Measurements from ENCODE around the gene DEFB132. TPM values are rescaled to one million over a fixed set of nuclear protein-coding genes. Genes with fewer than 3 reads are reported as not detected.

DEFB132 gene
- total RNA-seq, 3 donors from 2014 or later: not detected

- DNase-seq (no peak), ATAC-seq (no peak)
- TF ChIP-seq CTCF (IDR thresholded peaks at IDR 0.05): no peak
- H3K36me3 ChIP-seq (ENCODE audit: low read depth): no peaks in the 10 kb centered on the region
- no peaks in the 10 kb centered on the region for H3K9me3 ChIP-seq
- intact Hi-C loops (cut with DNase I, micrococcal nuclease): no loop called here
- no peak overlapping the region for H3K4me3 ChIP-seq
- H3K4me1 ChIP-seq (ENCODE audit: low read depth): no peaks in the 10 kb centered on the region
Observed at GRCh38 chr20:310645-311044, 53.1 kb downstream of the DEFB132 start.

Other genes starting within 250 kb of the DEFB132 start
- gene DEFB125, start 170.1 kb upstream of the DEFB132 start, total RNA-seq: not detected
- not detected for gene DEFB126, start 115.1 kb upstream of the DEFB132 start, total RNA-seq
- gene DEFB127, start 100.3 kb upstream of the DEFB132 start, total RNA-seq: not detected
- not detected for gene DEFB128, start 68.0 kb upstream of the DEFB132 start, total RNA-seq
- not detected for gene DEFB129, start 30.5 kb upstream of the DEFB132 start, total RNA-seq
- gene C20orf96, start 33.0 kb downstream of the DEFB132 start, total RNA-seq: 10 to 100 TPM in 2 of 3 donors, 1 to 10 TPM in 1; 6.8 to 12.1 (median 11.3) TPM
- 10 to 100 TPM; 12.0 to 18.7 (median 12.6) TPM for gene ZCCHC3, start 39.8 kb downstream of the DEFB132 start, total RNA-seq
- gene SOX12, start 67.8 kb downstream of the DEFB132 start, total RNA-seq: 10 to 100 TPM in 1 of 3 donors, 1 to 10 TPM in 2; 3.9 to 24.0 (median 4.5) TPM
- 10 to 100 TPM in 2 of 3 donors, 1 to 10 TPM in 1; 8.7 to 21.1 (median 13.1) TPM for gene NRSN2, start 89.4 kb downstream of the DEFB132 start, total RNA-seq
- 1 to 10 TPM; 1.4 to 7.4 (median 3.4) TPM for gene TRIB3, start 123.0 kb downstream of the DEFB132 start, total RNA-seq
- gene RBCK1, start 150.6 kb downstream of the DEFB132 start, total RNA-seq: 100 to 1,000 TPM in 2 of 3 donors, 10 to 100 TPM in 1; 97.5 to 124 (median 117) TPM
- 10 to 100 TPM; 30.4 to 49.6 (median 36.0) TPM for gene TBC1D20, start 204.8 kb downstream of the DEFB132 start, total RNA-seq

Data from mucosa of descending colon (tissue), 3 donors.